ENCODE measurements around the gene SYNDIG1.

The SYNDIG1 gene

GRCh38 chr20:24446811-24447210, 22.6 kb upstream of the SYNDIG1 start:
- no peak overlapping the region for H3K4me3 ChIP-seq (ENCODE audit: low read depth, low read length)
- no peak for DNase-seq (ENCODE audit: low read depth)
- TF ChIP-seq CTCF (IDR thresholded peaks at IDR 0.05; ENCODE audit: control insufficient read depth, extremely low read depth, insufficient read depth): no peak

- no peak overlapping the region for H3K4me3 ChIP-seq (ENCODE audit: low read depth, low read length)
- no peak for TF ChIP-seq CTCF (IDR thresholded peaks at IDR 0.05; ENCODE audit: control insufficient read depth, extremely low read depth, insufficient read depth)
- no peak for DNase-seq (ENCODE audit: low read depth)
These were observed 21.3 kb upstream of the SYNDIG1 start for GRCh38 chr20:24448170-24448569.

- DNase-seq (ENCODE audit: low read depth): no peak
- TF ChIP-seq CTCF (IDR thresholded peaks at IDR 0.05; ENCODE audit: control insufficient read depth, extremely low read depth, insufficient read depth): no peak
- no peak overlapping the region for H3K4me3 ChIP-seq (ENCODE audit: low read depth, low read length)
These were observed 20.3 kb upstream of the SYNDIG1 start for GRCh38 chr20:24449026-24449720.

- TF ChIP-seq CTCF (IDR thresholded peaks at IDR 0.05; ENCODE audit: control insufficient read depth, extremely low read depth, insufficient read depth): no peak
- no peak overlapping the region for H3K4me3 ChIP-seq (ENCODE audit: low read depth, low read length)
- DNase-seq (ENCODE audit: low read depth): no peak
These were observed 19.3 kb upstream of the SYNDIG1 start for GRCh38 chr20:24450177-24450576.

- TF ChIP-seq CTCF (IDR thresholded peaks at IDR 0.05; ENCODE audit: control insufficient read depth, extremely low read depth, insufficient read depth): no peak
- no peak overlapping the region for H3K4me3 ChIP-seq (ENCODE audit: low read depth, low read length)
- no peak for DNase-seq (ENCODE audit: low read depth)
These were observed 18.6 kb upstream of the SYNDIG1 start for GRCh38 chr20:24450624-24451376.

- no peak overlapping the region for H3K4me3 ChIP-seq (ENCODE audit: low read depth, low read length)
- DNase-seq (ENCODE audit: low read depth): no peak
These were observed 18.0 kb upstream of the SYNDIG1 start for GRCh38 chr20:24451428-24451827.

More at GRCh38 chr20:24451428-24451827, 18.0 kb upstream of the SYNDIG1 start:
- no peak for TF ChIP-seq CTCF (IDR thresholded peaks at IDR 0.05; ENCODE audit: control insufficient read depth, extremely low read depth, insufficient read depth)
